IMR-90 (cell line): Measurements from ENCODE around the gene RHBDF1. TPM values are rescaled to one million over a fixed set of nuclear protein-coding genes. Genes with fewer than 3 reads are reported as not detected.

Experiments used
- ATAC-seq: fragments of 200-7000 bp; cut with Tn5 transposase; 2 replicates; pipeline ENCODE4 v1.9.1; 2020; ENCODE audit warnings: low read depth, mild to moderate bottlenecking, moderate library complexity
- BruUV-seq: library from RNA; stranded (reverse); fragments of 400-500 nt; replicated peaks from 2 replicates; lab custom pipeline; 2021; lab: Mats Ljungman, UMichigan
- CTCF ChIA-PET: fragments of 300-600 bp; formaldehyde crosslinking; extraction: SDS; loops from one replicate; lab custom pipeline; 2021; ENCODE audit warnings: antibody characterized with exemption; lab: Yijun Ruan, JAX
- POLR2A ChIA-PET: fragments of 300-600 bp; sonication (Branson Sonifier 250); formaldehyde crosslinking; loops from one replicate; lab custom pipeline; 2022; ENCODE audit warnings: antibody characterized with exemption; ENCODE audit not compliant: unreplicated experiment; lab: Charles Lee
- DNase-seq: peaks from one replicate; pipeline ENCODE4 v3.0.0; 2013
- H2AFZ ChIP-seq: replicated peaks from 2 replicates; pipeline ENCODE3; 2013; ENCODE audit warnings: low read length, mild to moderate bottlenecking; ENCODE audit not compliant: poor library complexity
- H2AK5ac ChIP-seq: 2 replicates; pipeline ENCODE4 v1.6.1; 2013; ENCODE audit warnings: low read depth, low read length, inconsistent platforms
- H2AK9ac ChIP-seq: replicated peaks from 2 replicates; pipeline ENCODE3; 2013; ENCODE audit warnings: mild to moderate bottlenecking, low read depth, low read length, moderate library complexity; ENCODE audit not compliant: poor library complexity
- H2BK120ac ChIP-seq: 2 replicates; pipeline ENCODE4 v1.6.1; 2013; ENCODE audit warnings: low read depth, low read length, inconsistent platforms
- H2BK15ac ChIP-seq: 3 replicates; pipeline ENCODE4 v1.6.1; 2013; ENCODE audit warnings: low read depth, low read length, inconsistent platforms
- H2BK20ac ChIP-seq: 2 replicates; pipeline ENCODE4 v1.6.1; 2013; ENCODE audit warnings: low read depth, mild to moderate bottlenecking, inconsistent platforms, low read length, moderate library complexity
- H2BK5ac ChIP-seq: 2 replicates; pipeline ENCODE4 v1.6.1; 2013; ENCODE audit warnings: mild to moderate bottlenecking, low read depth, low read length, inconsistent platforms; ENCODE audit not compliant: poor library complexity, severe bottlenecking
- H3K14ac ChIP-seq: replicated peaks from 2 replicates; pipeline ENCODE4 v1.6.1; 2013; ENCODE audit warnings: low read depth, low read length, inconsistent platforms
- H3K18ac ChIP-seq: 2 replicates; pipeline ENCODE4 v1.6.1; 2013; ENCODE audit warnings: low read depth, low read length, control low read depth
- H3K23ac ChIP-seq: 2 replicates; pipeline ENCODE4 v1.6.1; 2013; ENCODE audit warnings: low read depth, low read length, inconsistent platforms
- H3K27ac ChIP-seq: 2 replicates; pipeline ENCODE4 v1.5.1; 2013; ENCODE audit warnings: mild to moderate bottlenecking, control low read depth, low read length; ENCODE audit not compliant: insufficient read depth
- H3K27me3 ChIP-seq: 2 replicates; pipeline ENCODE4 v1.6.1; 2013; ENCODE audit warnings: low read length; ENCODE audit not compliant: control insufficient read depth, insufficient read depth
- H3K36me3 ChIP-seq: 2 replicates; pipeline ENCODE4 v1.6.1; 2013; ENCODE audit warnings: low read length, mixed read lengths; ENCODE audit not compliant: control insufficient read depth, insufficient read depth
- H3K4ac ChIP-seq: 2 replicates; pipeline ENCODE4 v1.6.1; 2013; ENCODE audit warnings: low read depth, low read length, inconsistent platforms
- H3K4me1 ChIP-seq: 2 replicates; pipeline ENCODE4 v1.6.1; 2013; ENCODE audit warnings: low read length, mixed read lengths; ENCODE audit not compliant: control insufficient read depth, insufficient read depth
- H3K4me2 ChIP-seq: 2 replicates; pipeline ENCODE4 v1.6.1; 2013; ENCODE audit warnings: low read depth, mild to moderate bottlenecking, control low read depth, low read length, moderate library complexity
- H3K4me3 ChIP-seq: 2 replicates; pipeline ENCODE4 v1.5.1; 2013; ENCODE audit warnings: low read depth, mild to moderate bottlenecking, control low read depth, low read length, moderate library complexity; ENCODE audit not compliant: insufficient read depth
- H3K56ac ChIP-seq: 2 replicates; pipeline ENCODE4 v1.6.1; 2013; ENCODE audit warnings: low read length, inconsistent platforms; ENCODE audit not compliant: insufficient read depth; ENCODE audit errors: extremely low read depth
- H3K79me1 ChIP-seq, 2 experiments: 2 replicates each; pipeline ENCODE4 v1.6.1; 2013; ENCODE audit warnings: low read length in 2 of 2, inconsistent platforms in 1 of 2, low read depth in 1 of 2
- H3K9ac ChIP-seq: 2 replicates; pipeline ENCODE4 v1.6.1; 2013; ENCODE audit warnings: low read depth, low read length, control low read depth
- H3K9me1 ChIP-seq: 2 replicates; pipeline ENCODE4 v1.6.1; 2013; ENCODE audit warnings: low read length, inconsistent platforms; ENCODE audit not compliant: insufficient read depth
- H3K9me3 ChIP-seq: 2 replicates; pipeline ENCODE4 v1.6.1; 2013; ENCODE audit warnings: low read length; ENCODE audit not compliant: control insufficient read depth, insufficient read depth
- H4K20me1 ChIP-seq: 2 replicates; pipeline ENCODE4 v1.6.1; 2013; ENCODE audit warnings: low read length, inconsistent platforms; ENCODE audit not compliant: insufficient read depth
- H4K5ac ChIP-seq: 2 replicates; pipeline ENCODE4 v1.6.1; 2013; ENCODE audit warnings: mild to moderate bottlenecking, low read depth, low read length, control low read depth
- H4K8ac ChIP-seq, 2 experiments: 2 replicates each; pipeline ENCODE4 v1.6.1; 2013; ENCODE audit warnings: low read depth in 2 of 2, low read length in 2 of 2, control low read depth in 1 of 2, inconsistent platforms in 1 of 2
- H4K91ac ChIP-seq: 2 replicates; pipeline ENCODE4 v1.6.1; 2013; ENCODE audit warnings: low read depth, low read length, inconsistent platforms; ENCODE audit not compliant: insufficient read depth
- BHLHE40 ChIP-seq: fragments of 150-350 bp; IDR thresholded peaks from 2 replicates; pipeline ENCODE4 v1.6.1; 2016; ENCODE audit warnings: mild to moderate bottlenecking, low read depth, low read length
- CEBPB ChIP-seq: IDR thresholded peaks from 2 replicates; pipeline ENCODE4 v1.6.1; 2012; ENCODE audit warnings: low read depth, low read length, improper control_type of control experiment
- CHD1 ChIP-seq: IDR thresholded peaks from 2 replicates; pipeline ENCODE4 v1.6.1; 2012; ENCODE audit warnings: low read depth, low read length, improper control_type of control experiment
- FOS ChIP-seq: fragments of 150-350 bp; IDR thresholded peaks from 2 replicates; pipeline ENCODE4 v1.6.1; 2016; ENCODE audit warnings: low read depth, low read length
- MAFK ChIP-seq: IDR thresholded peaks from 2 replicates; pipeline ENCODE4 v1.6.1; 2012; ENCODE audit warnings: low read depth, low read length, improper control_type of control experiment
- MAZ ChIP-seq: IDR thresholded peaks from 2 replicates; pipeline ENCODE4 v1.6.1; 2012; ENCODE audit warnings: low read depth, mild to moderate bottlenecking, low read length, improper control_type of control experiment, moderate library complexity, borderline replicate concordance
- MXI1 ChIP-seq: IDR thresholded peaks from 2 replicates; pipeline ENCODE4 v1.6.1; 2012; ENCODE audit warnings: low read depth, mild to moderate bottlenecking, low read length, moderate library complexity, borderline replicate concordance
- NFE2L2 ChIP-seq: fragments of 150-350 bp; IDR thresholded peaks from 2 replicates; pipeline ENCODE4 v1.6.1; 2016; ENCODE audit warnings: low read depth, mild to moderate bottlenecking, low read length
- RAD21 ChIP-seq: IDR thresholded peaks from 2 replicates; pipeline ENCODE4 v1.6.1; 2012; ENCODE audit warnings: low read length, improper control_type of control experiment
- RCOR1 ChIP-seq: IDR thresholded peaks from 2 replicates; pipeline ENCODE4 v1.6.1; 2012; ENCODE audit warnings: mild to moderate bottlenecking, low read length, improper control_type of control experiment; ENCODE audit not compliant: insufficient replicate concordance
- SMC3 ChIP-seq: fragments of 150-350 bp; IDR thresholded peaks from 2 replicates; pipeline ENCODE4 v1.6.1; 2016; ENCODE audit warnings: low read depth, mild to moderate bottlenecking, antibody characterized with exemption, low read length, moderate library complexity
- WGBS, 2 experiments: methylation state at CpG; one replicate each; pipeline versions ENCODE4 v1.1.5 to v1.1.7; 2013; ENCODE audit warnings: missing lambda C conversion rate in 2 of 2; ENCODE audit not compliant: insufficient read length in 1 of 2; ENCODE audit errors: extremely low coverage in 2 of 2; 5-methylcytosine and 5-hydroxymethylcytosine counted together
- dilution Hi-C: fragments of 300-500 bp; cut with HindIII; formaldehyde crosslinking; loops from one replicate; pipeline ENCODE4 v1.14.3; 2018; ENCODE audit warnings: low sequenced_read_pairs; ENCODE audit not compliant: unreplicated experiment
- in situ Hi-C: fragments of 300-500 bp; cut with MboI; formaldehyde crosslinking; loops from 3 replicates; pipeline ENCODE4 v1.14.3; 2019; ENCODE audit warnings: low sequenced_read_pairs, inconsistent platforms, mixed read lengths
- intact Hi-C: fragments of 100-400 bp; cut with micrococcal nuclease; formaldehyde crosslinking; loops from 2 replicates; pipeline ENCODE4 v1.10.0; 2022
- polyA plus RNA-seq, 3 experiments: library from polyadenylated mRNA; depleted of rRNA; stranded (reverse); fragments of >200 nt; gene quantifications; 2 replicates each; pipeline ENCODE4 v1.2.3, GENCODE V29; 2012; ENCODE audit warnings: low replicate concordance in 1 of 3
- total RNA-seq: library from RNA; depleted of rRNA; stranded (reverse); fragments of >200 nt; gene quantifications from 2 replicates; pipeline ENCODE4 v1.2.3, GENCODE V29; 2012
- TF ChIP-seq, protein P1 (sequence below): fragments of 150-350 bp; IDR thresholded peaks from 2 replicates; pipeline ENCODE4 v1.6.1; 2017; ENCODE audit warnings: mild to moderate bottlenecking, antibody characterized with exemption, low read length, low read depth
- TF ChIP-seq, protein P2 (sequence below): conservative IDR thresholded peaks from 2 replicates; pipeline ENCODE4 v1.5.1; 2012; ENCODE audit warnings: mild to moderate bottlenecking, low read depth, low read length, improper control_type of control experiment

Gene RHBDF1
- total and polyA plus RNA-seq, 2 of the 4 experiments (the other 2 are of a cell fraction), result 13.8 to 86.6 TPM

DNA sequence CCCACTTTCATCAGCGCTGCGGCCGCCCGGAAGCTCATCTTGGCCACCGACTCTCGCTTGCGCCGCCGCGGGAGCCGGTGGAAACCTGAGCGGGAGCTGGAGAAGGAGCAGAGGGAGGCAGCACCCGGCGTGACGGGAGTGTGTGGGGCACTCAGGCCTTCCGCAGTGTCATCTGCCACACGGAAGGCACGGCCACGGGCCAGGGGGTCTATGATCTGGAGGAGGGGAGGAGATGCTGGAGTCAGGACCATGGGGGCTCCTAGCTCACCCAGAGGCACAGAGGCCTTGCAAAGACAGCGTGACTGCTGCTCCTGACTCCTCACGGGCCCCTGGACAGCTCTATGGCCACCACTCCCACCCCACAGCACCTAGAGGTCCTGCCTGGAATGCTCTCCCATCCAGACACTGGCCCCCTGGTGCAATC, 9.5 kb downstream of the RHBDF1 start:
- Histone ChIP-seq H3K27me3 (no peaks in the 10 kb centered on the region), H3K9ac (no peak overlapping the region), H3K4me3 (no peak overlapping the region), H3K56ac (no peak overlapping the region), H3K23ac (no peak overlapping the region), H3K27ac (no peak overlapping the region), H4K8ac (no peak overlapping the region), H3K9me3 (no peaks in the 10 kb centered on the region), H4K5ac (no peak overlapping the region), H2BK120ac (no peak overlapping the region), H2AFZ (no peak overlapping the region), H2AK9ac (no peak overlapping the region), H3K18ac (no peak overlapping the region), H2BK15ac (no peak overlapping the region), H2AK5ac (no peak overlapping the region), H3K14ac (no peak overlapping the region), H3K36me3 (peaks cover 69% of the 10 kb centered on the region), H2BK5ac (no peak overlapping the region), H3K4ac (no peak overlapping the region), H4K20me1 (peaks cover 72% of the 10 kb centered on the region), H3K79me1 (peaks cover 24 to 62% of the 10 kb centered on the region in 2 experiments), H2BK20ac (no peak overlapping the region), H4K91ac (no peak overlapping the region), H3K4me2 (no peak overlapping the region), H3K9me1 (no peaks in the 10 kb centered on the region), H3K4me1 (peaks cover 15% of the 10 kb centered on the region)
- BruUV-seq, result no TSS peak
- in situ Hi-C loops, result no loop called here
- CTCF ChIA-PET, result interaction anchor here (1.0 to 1.1 kb wide), 2 partner anchors 32 to 34 kb away, joined by 3 to 5 read pairs; no protein-coding TSS in a partner anchor
- DNase-seq (no peak), ATAC-seq (no peak)
- POLR2A ChIA-PET, result no interaction called here
- intact Hi-C loops, result no loop called here
- TF ChIP-seq, protein P1, sequence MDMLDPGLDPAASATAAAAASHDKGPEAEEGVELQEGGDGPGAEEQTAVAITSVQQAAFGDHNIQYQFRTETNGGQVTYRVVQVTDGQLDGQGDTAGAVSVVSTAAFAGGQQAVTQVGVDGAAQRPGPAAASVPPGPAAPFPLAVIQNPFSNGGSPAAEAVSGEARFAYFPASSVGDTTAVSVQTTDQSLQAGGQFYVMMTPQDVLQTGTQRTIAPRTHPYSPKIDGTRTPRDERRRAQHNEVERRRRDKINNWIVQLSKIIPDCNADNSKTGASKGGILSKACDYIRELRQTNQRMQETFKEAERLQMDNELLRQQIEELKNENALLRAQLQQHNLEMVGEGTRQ, result no peak
- no peak for TF ChIP-seq RAD21
- TF ChIP-seq CHD1, result no peak
- TF ChIP-seq BHLHE40, result no peak
- TF ChIP-seq SMC3, result no peak
- no peak for TF ChIP-seq RCOR1
- no peak for TF ChIP-seq FOS
- TF ChIP-seq CEBPB, result no peak
- no peak for TF ChIP-seq MAFK
- TF ChIP-seq MAZ, result no peak
- no peak for TF ChIP-seq NFE2L2
- TF ChIP-seq, protein P2, sequence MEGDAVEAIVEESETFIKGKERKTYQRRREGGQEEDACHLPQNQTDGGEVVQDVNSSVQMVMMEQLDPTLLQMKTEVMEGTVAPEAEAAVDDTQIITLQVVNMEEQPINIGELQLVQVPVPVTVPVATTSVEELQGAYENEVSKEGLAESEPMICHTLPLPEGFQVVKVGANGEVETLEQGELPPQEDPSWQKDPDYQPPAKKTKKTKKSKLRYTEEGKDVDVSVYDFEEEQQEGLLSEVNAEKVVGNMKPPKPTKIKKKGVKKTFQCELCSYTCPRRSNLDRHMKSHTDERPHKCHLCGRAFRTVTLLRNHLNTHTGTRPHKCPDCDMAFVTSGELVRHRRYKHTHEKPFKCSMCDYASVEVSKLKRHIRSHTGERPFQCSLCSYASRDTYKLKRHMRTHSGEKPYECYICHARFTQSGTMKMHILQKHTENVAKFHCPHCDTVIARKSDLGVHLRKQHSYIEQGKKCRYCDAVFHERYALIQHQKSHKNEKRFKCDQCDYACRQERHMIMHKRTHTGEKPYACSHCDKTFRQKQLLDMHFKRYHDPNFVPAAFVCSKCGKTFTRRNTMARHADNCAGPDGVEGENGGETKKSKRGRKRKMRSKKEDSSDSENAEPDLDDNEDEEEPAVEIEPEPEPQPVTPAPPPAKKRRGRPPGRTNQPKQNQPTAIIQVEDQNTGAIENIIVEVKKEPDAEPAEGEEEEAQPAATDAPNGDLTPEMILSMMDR, result no peak
- TF ChIP-seq MXI1, result no peak
- dilution Hi-C loops, result no loop called here
- 96% methylated on average over 10 of the region's 21 CpGs; no CpG with 5 or more reads in 1 of the 2 experiments for WGBS, 2 experiments
